ENCODE data around the gene GPX8. TPM values are rescaled to one million over a fixed set of nuclear protein-coding genes. Genes with fewer than 3 reads are reported as not detected.

GPX8 gene
- total and polyA plus RNA-seq, 9 of the 15 experiments (the other 6 are each of a cell fraction or from before 2014, with no cell fraction given): 0.62 to 1.8 (median 1.2) TPM

- H3K9me3 ChIP-seq (replicated peaks; ENCODE audit: control insufficient read depth, insufficient read depth, low read depth, low read length): no peaks in the 10 kb centered on the region
- no TSS peak for BruUV-seq (replicated peaks)
- H4K20me1 ChIP-seq (replicated peaks; ENCODE audit: control insufficient read depth, insufficient read depth, low read length): no peaks in the 10 kb centered on the region
- H2AFZ ChIP-seq (ENCODE audit: low read depth, low read length): peak overlapping the region; percentile 89
- H3K4me2 ChIP-seq (ENCODE audit: insufficient read depth, low read length): peak overlapping the region; percentile 77
- CTCF ChIA-PET (ENCODE audit: low intra/inter-chr PET ratio): no interaction called here
- no peaks in the 10 kb centered on the region for H3K79me2 ChIP-seq (ENCODE audit: control insufficient read depth, insufficient read depth, low read length)
- in situ Hi-C loops (cut with MboI) (loop anchor here (10.0 kb wide), 1 partner anchor 519 kb away; no protein-coding TSS in a partner anchor), intact Hi-C loops (cut with micrococcal nuclease) (loop anchor here (10.0 kb wide), 2 partner anchors 129 to 1029 kb away; partner anchors contain the start of genes DHX29 and MTREX)
- ATAC-seq: peak; percentile 91
- FAIRE-seq: peak; percentile 70
- H3K27me3 ChIP-seq (ENCODE audit: control insufficient read depth in 2 of 2, insufficient read depth in 2 of 2, low read length in 2 of 2): no peaks in the 10 kb centered on the region
- peaks cover 11 to 27% of the 10 kb centered on the region in 2 experiments for H3K4me1 ChIP-seq (replicated peaks in 1 of 2; ENCODE audit: control insufficient read depth in 2 of 2, insufficient read depth in 2 of 2, low read length in 2 of 2)
- H3K9me1 ChIP-seq (ENCODE audit: control insufficient read depth, insufficient read depth, low read length): no peaks in the 10 kb centered on the region
- POLR2A ChIA-PET: interaction anchor here (0.9 kb wide), 3 partner anchors 11 to 17 kb away, joined by 3 read pairs; partner anchors contain the start of gene GPX8
- peak overlapping the region; percentile 28 for H3K4me3 ChIP-seq
- 3% methylated on average over 34 of the region's 44 CpGs for WGBS (ENCODE audit: insufficient coverage, low coverage, missing lambda C conversion rate)
- H3K27ac ChIP-seq (ENCODE audit: extremely low read depth, low read depth, low read length): no peak overlapping the region; the same call in 2 of the 3 replicates
- H3K36me3 ChIP-seq (ENCODE audit: control insufficient read depth, insufficient read depth, low read length): no peaks in the 10 kb centered on the region
- DNase-seq (ENCODE audit: extremely low read depth in 1 of 4, low spot score in 3 of 4): peak; percentile 55 to 89 (median 72)
- peak overlapping the region; percentile 14 to 74; a peak in 3 of 4 replicates for H3K9ac ChIP-seq (ENCODE audit: insufficient read depth in 1 of 2, low read depth in 2 of 2, low read length in 2 of 2)
- peak; percentile 67 for TF ChIP-seq RBFOX2 (IDR thresholded peaks at IDR 0.05; ENCODE audit: low read depth, low read length)
- peak; percentile 49; the same call in 1 of the 2 replicates for TF ChIP-seq RNF2 (IDR thresholded peaks at IDR 0.05)
- 0 out of 2 replicates have a peak, but pooled peaks have one; percentile 65 for TF ChIP-seq GATAD2A (IDR thresholded peaks at IDR 0.05)
- peak; percentile 79 for TF ChIP-seq CXXC5 (CRISPR knock-in tag; IDR thresholded peaks at IDR 0.05)
- TF ChIP-seq HDAC6 (IDR thresholded peaks at IDR 0.05; ENCODE audit: low read depth, low read length): no peak
- TF ChIP-seq BRCA1 (IDR thresholded peaks at IDR 0.05): no peak
- TF ChIP-seq BRCA1 (CRISPR knock-in tag; IDR thresholded peaks at IDR 0.05): no peak
- TF ChIP-seq, protein P1, sequence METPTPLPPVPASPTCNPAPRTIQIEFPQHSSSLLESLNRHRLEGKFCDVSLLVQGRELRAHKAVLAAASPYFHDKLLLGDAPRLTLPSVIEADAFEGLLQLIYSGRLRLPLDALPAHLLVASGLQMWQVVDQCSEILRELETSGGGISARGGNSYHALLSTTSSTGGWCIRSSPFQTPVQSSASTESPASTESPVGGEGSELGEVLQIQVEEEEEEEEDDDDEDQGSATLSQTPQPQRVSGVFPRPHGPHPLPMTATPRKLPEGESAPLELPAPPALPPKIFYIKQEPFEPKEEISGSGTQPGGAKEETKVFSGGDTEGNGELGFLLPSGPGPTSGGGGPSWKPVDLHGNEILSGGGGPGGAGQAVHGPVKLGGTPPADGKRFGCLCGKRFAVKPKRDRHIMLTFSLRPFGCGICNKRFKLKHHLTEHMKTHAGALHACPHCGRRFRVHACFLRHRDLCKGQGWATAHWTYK (CRISPR knock-in tag; IDR thresholded peaks at IDR 0.05): no peak
- TF ChIP-seq E2F1 (CRISPR knock-in tag; IDR thresholded peaks at IDR 0.05): peak; percentile 54; the same call in 1 of the 2 replicates
- TF ChIP-seq ZNF165 (CRISPR knock-in tag; IDR thresholded peaks at IDR 0.05; ENCODE audit: borderline replicate concordance): no peak
- peak; percentile 51; the same call in 1 of the 2 replicates for TF ChIP-seq SOX6 (IDR thresholded peaks at IDR 0.05)
- TF ChIP-seq SMC3 (conservative IDR thresholded peaks at IDR 0.05; ENCODE audit: insufficient read depth, low read depth, low read length): 0 out of 2 replicates have a peak, but pooled peaks have one; percentile 12
- TF ChIP-seq HDAC1 (IDR thresholded peaks at IDR 0.05): 0 out of 4 replicates have a peak, but pooled peaks of 1 of the 2 experiments have one; percentile 46
- no peak for TF ChIP-seq ATF1 (CRISPR knock-in tag; IDR thresholded peaks at IDR 0.05)
- TF ChIP-seq ATF1 (tag; IDR thresholded peaks at IDR 0.05): peak; percentile 51
- TF ChIP-seq CREB1 (IDR thresholded peaks at IDR 0.05): no peak
- peak; percentile 34; the same call in 1 of the 2 replicates for TF ChIP-seq CREB1 (CRISPR knock-in tag; IDR thresholded peaks at IDR 0.05)
- 0 out of 2 replicates have a peak, but pooled peaks have one; percentile 41 for TF ChIP-seq NR2C2 (CRISPR knock-in tag; IDR thresholded peaks at IDR 0.05)
- no peak for TF ChIP-seq NR2C2 (tag; IDR thresholded peaks at IDR 0.05)
- TF ChIP-seq TRIM24 (IDR thresholded peaks at IDR 0.05): peak in 1 of 2 experiments; percentile 11; a peak in 1 of 4 replicates
- TF ChIP-seq ZNF695 (CRISPR knock-in tag; IDR thresholded peaks at IDR 0.05): no peak
- TF ChIP-seq HDAC8 (tag; IDR thresholded peaks at IDR 0.05): peak; percentile 33; the same call in 1 of the 2 replicates
- peak; percentile 45 for TF ChIP-seq CCNT2 (IDR thresholded peaks at IDR 0.05; ENCODE audit: borderline replicate concordance, extremely low read depth, insufficient read length, low read depth, low read length)
- TF ChIP-seq MTA1 (IDR thresholded peaks at IDR 0.05; ENCODE audit: borderline replicate concordance): no peak
These were observed 16.3 kb downstream of the GPX8 start for GRCh38 chr5:55176176-55176818.
